ENCODE measurements around the gene CD300LG.
A peak's percentile ranks its signal among the peaks of the same experiment; 100 is the strongest.
"Not testable (repeated sequence)": the region's sequence is repeated elsewhere in the genome, so short reads cannot be mapped to it uniquely, and the experiment has no call there.

The CD300LG gene

DNA sequence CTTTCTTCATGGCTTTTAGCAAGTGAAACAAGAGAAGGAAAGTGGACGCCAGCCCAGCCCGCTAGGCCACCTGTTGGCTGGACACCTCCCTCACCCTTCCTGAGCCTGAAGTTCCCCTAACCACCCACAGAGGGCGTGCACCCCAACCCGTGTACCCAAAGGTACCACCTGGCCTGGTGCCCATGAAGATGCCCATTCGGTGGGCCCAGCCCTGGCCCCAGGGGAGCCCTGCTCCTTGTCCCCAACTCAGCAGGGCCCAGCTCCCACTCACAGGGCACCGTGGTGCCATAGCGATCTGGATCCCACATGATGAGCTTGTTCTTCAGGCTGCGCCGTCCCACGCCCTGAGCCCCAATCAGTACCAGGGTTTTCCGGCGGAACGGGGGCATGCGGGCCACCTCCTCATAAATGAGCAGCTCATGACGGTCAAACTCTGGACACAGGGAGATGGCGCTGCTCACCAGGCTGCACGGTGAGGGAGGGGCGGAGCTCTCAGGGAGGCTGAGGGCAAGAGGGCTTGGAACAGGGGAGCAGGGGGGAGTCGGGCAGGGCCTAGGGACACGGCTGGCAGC, 33.5 kb downstream of the CD300LG start:
- peak; percentile 20 for DNase-seq

DNA sequence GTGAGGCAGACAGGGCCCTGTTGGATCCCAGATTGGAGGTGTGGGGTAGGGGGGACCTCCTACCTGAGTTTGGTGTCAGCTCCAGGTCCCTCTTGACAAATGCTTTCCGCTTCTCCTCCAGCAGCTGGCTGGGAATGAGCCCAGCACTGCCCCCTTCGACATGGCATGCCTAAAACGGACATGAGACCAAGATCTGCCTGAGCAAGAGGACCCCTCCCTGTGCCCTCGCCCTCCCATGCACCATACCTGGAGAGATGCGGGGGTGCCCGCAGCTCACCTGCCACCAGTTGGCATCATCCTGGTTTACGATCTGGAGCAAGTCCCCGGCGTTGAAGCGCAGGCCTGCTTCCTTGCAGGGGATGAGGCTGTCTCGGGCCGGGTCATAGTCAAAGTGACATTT, 34.2 kb downstream of the CD300LG start:
- no peak for DNase-seq

DNA sequence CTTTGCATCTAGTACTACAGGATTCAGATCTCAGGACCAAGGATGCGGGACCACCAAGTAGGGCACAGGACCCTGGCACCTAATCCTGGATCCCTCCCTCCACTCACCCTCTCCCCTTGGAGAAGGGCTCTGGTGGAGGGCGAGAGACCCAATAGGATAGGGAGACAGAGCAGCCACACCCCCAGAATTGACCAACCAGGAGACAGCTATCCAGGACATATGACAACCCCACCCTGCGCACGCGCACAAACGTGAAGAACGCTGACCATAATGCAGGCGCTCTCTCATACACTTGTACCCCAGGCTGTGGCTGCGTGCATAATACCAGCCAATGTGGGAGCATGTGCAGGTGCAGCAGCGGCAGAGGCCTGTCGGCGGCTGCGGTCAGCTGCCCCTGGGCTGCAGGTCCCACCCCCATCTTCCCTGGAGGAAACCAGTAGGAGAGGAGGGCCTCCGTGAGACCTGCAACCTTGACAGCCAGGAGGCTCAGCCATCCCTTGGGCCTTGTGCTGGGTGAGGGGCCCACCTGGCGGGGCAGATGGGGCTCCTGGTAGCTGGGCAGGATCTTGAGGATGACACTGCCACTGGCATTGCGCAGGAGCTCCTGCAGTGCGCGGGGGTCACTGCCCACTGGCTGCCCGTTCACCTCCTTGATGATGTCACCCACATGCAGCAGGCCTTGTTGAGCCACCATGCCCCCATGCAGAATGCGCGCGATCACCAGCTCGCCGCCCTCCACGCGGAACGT, 35.0 kb downstream of the CD300LG start:
- DNase-seq: no peak

DNA sequence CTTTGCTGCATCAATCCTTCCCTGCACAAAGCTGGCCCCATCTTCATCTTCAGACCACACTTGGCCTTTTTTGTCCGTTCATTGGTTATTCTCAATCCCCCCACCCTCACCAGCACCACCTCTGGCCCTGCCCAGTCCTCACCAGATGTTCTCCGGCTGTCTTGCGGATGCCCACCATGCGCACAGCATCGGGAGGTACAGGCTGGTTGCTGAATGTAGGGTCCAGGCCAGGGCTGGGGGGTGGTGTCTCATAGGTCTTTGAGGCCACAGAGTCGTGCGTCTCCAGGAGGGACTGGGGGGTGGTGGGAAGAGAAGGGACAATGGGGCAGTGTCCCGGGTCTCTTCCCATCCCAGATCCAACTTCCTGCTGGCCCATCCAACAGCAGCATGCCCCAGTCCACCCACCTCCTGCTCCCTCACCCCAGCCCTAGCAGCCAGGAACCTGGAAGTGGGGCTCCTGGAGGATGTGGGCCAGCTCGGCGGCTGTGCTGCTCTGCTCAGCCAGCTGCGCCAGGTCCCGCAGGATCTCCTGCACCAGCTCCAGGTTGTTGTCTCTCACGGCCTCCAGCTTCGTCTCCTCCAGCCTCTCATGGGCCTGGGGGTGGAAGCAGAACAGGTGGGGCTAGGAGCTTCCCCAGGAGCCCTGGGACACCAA, 35.9 kb downstream of the CD300LG start:
- no peak for DNase-seq

DNA sequence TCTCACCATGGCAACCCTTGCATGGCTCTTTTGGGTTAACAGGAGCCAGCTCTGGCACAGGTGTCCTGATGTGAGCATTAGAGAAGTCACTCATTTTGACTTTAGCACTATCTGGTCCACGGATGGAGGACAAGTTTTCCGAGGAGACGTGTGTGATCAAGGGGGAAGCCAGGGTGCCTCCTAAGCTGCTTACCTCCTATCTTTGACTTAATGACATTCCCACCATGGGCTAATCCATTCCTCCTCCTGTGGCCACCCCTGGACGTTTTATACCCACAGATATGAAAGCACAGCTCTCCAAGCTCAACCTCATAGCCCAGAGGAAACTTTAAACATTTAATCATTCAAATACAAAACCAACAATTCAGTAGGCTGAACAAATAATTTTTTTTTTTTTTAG, 41.6 kb downstream of the CD300LG start:
- DNase-seq: no peak

DNA sequence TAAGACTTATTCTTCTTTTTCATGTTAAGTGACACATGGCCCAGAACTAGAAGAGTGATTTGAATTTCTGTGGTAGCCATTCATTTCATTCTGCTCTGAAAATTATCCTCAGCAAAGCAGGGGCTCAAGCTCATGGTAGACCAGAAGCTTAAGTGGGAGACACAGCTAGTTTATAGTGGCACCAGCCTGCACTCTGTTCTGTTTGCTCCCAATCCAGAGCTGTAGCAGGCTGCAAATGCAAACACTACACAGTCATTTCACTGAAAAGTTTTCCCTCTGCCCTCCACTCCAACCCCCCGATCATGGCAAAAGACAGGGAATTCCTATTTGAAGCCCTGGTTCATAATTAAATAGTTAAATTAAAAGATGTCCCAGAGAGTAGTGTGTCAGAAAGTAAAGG, 43.3 kb downstream of the CD300LG start:
- no peak for DNase-seq

DNA sequence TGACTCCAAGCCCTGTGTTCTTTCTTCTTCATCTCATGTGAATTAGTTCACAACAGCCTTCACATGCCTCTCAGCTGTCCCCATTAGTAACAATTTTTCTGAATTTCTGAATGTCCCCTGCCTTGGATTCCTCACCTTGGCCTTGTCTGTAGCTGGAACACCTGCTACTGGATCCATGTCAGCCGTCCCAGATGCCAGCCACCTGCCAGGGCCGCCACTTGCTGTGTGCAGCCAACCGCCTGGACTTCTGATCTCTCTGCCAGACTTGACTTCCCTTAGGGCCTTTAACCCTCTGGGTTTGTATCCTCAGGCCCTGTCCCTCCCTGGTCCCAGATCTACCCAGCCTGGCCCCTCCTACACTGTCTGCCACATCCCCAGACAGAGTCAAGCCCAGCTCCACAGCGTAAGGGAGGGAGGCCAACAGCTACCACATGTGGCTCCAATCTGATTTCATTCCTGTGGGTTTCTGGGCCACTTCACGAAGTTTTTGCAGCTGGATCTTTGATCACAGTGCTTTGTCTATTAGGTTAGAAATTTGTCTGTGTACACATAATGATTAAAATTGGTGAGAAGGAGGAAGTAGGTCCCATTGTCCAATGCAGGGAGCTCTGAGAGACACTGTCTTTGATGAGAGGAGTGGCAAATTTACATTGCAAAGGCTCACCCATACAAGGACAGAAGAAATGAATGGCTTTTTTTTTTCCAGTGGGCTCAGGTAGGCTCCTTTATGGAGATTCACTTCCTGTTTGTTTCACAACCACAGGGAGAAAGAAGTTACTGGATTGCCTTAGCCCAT, 45.1 kb downstream of the CD300LG start:
- DNase-seq: no peak

DNA sequence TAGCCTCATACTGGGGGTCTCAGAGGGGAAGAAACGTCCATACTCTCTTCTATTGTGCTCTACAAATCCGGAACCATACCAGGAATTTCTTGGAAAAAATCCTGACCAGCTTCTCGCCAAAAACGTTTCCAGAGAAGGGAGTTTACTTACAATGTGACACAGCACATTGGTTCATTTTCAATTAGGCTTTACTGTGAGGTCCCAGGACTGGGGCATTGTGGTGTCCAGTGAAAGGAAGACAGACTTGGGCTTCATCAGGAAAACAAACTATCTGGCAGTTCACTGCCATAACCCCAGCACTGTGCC, 45.6 kb downstream of the CD300LG start:
- DNase-seq: no peak

DNA sequence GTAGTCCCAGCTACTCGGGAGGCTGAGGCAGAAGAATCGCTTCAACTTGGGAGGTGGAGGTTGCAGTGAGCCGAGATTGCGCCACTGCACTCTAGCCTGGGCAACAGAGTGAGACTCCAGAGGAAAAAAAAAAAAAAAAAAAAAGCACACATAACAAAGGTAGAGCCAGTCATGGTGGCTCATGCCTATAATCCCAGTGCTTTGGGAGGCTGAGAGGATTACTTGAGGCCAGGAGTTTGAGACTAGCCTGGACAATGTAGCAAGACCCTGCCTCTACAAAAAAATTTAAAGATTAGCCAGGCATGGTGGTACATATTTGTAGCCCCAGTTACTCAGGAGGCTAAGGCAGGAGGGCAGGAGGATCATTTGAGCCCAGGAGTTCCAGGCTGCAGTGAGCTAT, 47.5 kb downstream of the CD300LG start:
- not testable (repeated sequence) for DNase-seq

DNA sequence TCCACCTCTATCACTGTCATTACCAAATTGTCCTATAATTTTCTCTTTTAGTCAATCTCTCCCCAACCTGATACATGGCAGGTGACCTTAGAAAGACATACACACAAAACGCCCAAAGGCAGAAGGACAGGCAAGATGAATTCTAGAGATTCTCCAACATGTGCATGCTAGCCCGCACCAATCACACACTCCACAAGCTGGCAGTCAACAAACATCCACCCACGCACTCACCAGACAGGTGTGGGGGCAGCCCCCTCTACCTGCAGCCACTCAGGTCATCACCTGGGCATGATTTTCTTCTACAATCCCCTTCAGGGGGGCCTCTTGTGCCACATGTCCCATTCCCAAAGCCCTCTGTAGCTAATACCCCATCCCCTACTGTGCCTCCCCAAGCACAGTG, 50.9 kb downstream of the CD300LG start:
- DNase-seq: no peak

DNA sequence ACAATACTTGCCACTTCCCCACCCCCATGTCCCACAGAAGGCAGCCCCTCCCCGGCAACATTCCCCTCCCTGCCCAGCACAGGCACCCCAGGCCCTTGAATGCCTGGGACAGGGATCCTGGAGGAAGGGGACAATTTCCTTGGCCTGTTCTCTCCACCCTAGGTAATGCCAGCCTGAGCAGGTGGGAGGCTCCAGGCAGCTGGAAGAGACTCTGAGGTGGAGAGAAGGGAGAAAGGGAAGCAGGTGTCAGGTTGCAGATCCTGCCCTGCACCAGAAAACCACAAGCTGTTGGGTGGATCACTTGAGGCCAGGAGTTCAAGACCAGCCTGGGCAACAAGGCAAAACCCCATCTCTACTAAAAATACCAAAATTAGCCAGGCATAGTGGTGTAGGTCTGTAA, 51.5 kb downstream of the CD300LG start:
- DNase-seq: no peak

DNA sequence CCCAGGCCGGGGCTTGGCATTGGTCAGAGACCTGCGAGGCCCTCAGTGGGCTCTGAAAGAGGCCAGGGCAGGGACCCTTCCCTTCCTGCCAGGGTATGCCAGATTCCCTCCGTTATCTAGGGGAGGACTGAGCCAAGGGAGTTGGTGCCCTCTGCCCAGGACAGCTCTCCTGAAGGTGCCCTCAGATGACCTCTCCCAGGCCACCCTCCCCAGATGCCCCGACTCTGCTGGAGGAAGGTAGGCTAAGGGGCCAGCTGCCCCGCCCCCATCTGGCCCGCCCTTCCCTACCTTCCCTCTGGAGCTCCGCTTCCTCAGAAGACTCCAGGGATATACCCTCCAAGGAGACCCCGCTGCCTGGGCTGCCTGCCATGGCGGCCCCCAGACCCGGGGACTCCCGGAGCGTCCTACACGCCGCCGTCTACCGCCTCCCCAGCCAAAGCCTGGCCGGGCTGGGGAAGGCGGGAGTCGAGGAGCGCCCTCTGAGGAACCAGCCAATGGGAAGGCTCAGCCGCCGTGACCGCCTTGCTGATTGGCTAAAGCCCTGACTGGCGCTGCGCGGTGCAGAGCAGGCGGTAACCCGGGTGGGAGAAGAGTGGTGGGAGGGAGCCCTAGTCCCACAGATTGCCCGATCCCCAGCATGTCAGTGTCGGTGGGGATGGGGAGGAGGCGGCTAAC, 53.3 kb downstream of the CD300LG start:
- DNase-seq: peak; percentile 70

DNA sequence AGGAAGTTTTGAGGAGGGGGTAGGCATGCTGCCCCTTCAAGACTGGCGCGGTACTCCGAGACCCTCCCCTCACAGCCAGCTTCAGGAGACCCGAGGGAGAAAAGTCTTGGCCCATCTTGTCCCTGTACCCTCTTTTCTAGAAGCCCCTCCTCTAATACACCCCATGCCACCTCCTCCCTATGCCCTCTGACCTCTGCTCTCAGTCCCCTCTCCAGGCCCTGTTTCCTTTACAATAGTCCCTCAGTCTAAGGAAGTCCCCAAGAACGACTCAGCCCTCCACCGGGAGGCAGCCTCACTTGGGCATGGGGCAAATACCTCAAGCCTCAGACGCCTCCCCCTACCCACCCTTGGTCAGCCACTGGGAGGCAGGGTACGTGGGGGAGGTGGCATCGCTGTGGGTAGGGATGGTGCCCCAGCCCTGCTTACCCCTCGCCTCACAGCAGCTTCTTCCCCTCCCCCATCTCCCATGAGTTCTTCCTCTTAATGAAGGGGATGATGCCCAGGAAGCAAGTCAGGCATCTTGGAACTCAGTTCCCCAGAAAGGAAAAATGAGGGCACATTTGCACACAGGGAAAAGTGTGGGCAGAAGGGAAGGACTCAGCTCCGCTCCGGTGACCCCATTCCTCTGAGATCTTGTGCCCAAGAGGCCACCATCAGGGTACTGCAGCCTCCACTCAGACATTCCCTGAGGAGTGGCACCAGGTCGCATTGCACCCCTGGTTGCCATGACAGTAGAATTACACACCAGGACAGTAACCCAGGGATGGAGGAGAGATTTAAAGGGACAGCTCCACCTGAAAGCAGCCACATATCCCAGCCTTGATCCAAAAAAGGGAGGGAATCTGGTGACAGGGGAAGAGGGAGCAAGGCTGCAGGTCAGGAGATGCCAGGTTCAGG, 54.1 kb downstream of the CD300LG start:
- DNase-seq: no peak

DNA sequence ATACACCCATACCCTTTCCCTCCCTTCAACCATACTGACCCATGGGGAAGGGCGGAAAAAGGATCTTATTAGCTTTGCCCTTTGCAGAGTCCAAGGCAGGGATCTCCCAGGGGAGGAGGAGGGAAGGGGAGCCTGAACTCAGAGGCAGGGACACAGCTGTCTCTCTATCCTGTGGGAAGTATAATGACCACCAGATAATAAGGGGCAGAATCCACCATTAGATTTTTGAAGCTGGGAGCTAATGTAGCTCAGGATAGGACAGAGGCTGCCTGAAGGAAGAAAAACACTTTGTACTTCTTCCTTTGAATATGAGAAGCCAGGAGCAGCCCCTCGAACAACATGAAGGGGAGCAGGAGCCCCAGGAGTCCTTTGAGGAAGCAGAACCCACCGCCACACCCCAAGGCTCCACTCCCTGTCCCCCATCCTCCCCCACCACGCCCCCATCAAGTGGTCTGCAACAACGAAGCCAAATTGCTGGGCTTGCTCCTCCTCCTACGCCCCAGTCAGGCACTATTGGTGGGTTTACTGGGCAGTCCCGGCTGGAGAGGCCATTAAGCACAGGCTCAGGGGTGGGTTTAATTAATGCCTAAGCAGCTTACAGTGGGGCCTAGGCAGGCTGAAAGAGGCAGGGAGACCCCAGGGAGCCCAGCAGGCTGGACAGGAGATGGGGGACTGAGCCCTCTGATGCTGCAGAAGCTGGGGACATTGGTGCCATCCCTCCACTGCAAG, 55.0 kb downstream of the CD300LG start:
- DNase-seq: no peak

DNA sequence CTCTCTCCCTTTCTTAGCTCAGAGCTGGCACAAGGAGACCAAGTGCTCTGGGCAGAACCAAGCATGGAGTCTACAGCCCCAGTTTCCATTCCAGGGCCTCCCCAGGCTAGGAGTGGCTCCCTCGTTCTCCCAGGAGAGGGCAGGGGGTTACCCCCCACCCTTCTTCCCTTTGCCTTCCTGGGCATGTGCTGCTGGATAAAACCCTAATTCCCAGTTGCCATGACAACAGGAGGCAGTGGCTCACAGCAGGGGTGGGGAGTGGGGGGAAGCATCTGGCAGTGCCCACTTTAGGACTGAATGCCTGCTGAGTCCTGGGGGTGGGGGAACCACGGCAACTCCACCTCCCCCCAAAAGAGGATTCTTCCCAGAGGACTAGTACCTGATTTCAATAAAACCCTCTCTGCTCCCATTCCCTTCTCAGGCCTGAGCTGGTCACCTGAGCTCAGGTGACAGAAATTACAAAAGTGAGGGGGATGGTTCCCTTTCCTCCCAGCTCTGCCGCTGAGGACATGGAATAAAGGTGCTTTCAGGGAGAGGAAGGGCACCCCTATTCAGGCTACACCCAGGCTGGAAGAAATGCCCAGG, 58.5 kb downstream of the CD300LG start:
- DNase-seq: no peak

DNA sequence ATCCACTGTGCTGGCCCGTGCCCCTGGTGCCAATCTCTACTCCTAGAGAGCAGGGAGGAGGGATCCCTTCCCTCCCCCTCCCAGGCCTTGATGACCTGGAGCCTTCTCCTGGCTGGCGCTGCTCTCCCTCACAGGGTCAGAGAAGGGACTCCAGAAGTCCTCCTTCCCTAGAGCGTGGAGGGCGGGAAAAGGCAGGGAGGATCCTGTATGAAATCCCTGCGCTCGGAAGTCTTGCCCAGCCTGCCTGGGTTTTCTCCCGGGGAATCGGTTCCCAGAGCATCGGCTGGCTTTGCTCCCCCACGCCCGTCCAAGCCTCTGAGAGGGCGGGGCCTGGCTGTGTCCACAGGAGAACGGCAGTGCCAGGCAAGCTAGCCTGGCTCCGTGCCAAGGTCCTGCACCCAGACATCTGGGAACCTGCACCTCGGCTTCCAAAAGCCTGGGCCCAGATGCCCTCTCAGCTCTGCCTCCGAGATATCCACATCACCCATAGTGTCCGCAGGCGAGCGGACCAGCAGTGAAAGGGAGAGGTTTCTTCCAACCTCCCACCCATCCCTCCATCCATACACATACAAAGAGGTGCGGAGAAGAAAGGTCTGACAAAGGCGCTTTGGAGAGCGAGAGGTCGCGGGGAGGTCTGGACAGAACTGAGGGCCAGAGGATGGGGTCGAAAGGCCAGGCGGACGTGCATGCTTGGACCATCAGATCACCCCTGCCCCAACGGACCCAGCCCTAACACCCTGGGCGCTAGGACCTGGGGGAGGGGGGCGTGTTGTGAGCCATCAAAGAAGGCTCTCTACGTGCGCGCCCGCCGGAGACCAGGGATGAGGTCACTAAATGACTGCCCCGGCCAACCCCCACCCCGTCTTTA, 59.2 kb downstream of the CD300LG start:
- peak; percentile 42 for DNase-seq

DNA sequence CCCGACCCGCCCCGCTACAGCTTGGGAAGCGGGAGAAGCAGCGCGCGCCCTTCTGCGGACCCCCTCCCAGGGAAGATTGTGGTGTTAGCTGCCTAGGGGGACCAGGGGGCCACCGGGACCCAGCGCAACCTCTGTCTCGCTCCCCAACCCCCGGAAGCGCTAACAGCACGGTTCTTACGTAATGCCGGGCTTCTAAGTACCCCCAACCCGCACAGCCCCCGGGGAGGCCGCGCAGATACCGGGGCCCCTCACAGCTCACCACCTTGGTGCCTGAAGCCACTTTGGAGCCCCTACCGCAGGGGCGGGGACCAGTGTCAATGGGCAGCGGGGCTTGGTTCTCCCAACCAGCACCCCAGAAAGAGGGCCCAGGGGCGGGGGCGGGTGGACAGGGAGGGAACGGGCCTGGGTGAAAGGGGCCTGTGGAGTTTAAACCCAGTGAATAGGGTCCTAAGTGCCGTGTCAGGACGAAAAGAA, 60.0 kb downstream of the CD300LG start:
- peak; percentile 9 for DNase-seq

DNA sequence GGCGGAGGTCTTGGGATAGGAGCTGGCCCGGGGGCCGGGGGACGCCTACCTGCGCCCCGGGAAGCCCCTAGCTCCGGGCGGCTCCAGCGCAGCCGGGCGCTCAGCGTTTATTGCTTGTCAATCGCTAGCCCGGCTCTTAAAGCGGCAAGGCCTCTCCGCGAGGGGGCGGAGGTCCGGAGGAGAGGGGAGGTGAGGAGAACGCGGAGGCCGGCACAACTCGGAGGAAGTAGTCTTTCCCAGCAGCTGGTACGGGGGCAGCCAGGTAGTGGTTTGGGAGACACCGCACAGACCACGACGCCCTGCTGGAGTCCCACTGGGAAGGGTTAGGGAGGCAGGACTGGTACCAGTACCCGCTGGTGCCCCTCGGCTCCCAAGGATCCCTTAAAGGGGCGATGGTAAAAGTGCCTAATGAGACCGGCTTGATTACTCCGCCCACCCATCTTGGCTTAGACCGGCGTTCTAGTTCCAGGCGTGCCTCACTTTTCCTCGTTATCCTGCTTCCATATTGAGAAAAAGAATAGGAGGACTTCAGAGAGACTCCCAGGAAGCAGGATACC, 60.5 kb downstream of the CD300LG start, which contains the start of gene MPP2:
Gene MPP2 (minus strand): TSS at position 112 of the 557 bp plus-strand sequence. CDS start 3,076 bp downstream, outside the sequence.
- DNase-seq: peak; percentile 50
